GM12878 (cell line): ENCODE results near the gene ZNF700. TPM values are rescaled to one million over a fixed set of nuclear protein-coding genes. Genes with fewer than 3 reads are reported as not detected.

ENCODE experiments used
- ATF7 ChIP-seq: fragments of 450-650 bp; IDR thresholded peaks from 2 replicates; pipeline ENCODE4 v1.6.1; 2016; ENCODE audit warnings: low read depth, mild to moderate bottlenecking
- BMI1 ChIP-seq: fragments of 450-650 bp; IDR thresholded peaks from 2 replicates; pipeline ENCODE4 v1.6.1; 2016; ENCODE audit warnings: mild to moderate bottlenecking, moderate library complexity, borderline replicate concordance
- CBFB ChIP-seq: IDR thresholded peaks from 2 replicates; pipeline ENCODE4 v1.6.1; 2016; ENCODE audit warnings: antibody characterized with exemption, low read depth
- CHD1 ChIP-seq: IDR thresholded peaks from 2 replicates; pipeline ENCODE4 v1.6.1; 2012; ENCODE audit warnings: low read depth, low read length, improper control_type of control experiment
- EED ChIP-seq: sonication (generic); IDR thresholded peaks from 2 replicates; pipeline ENCODE4 v1.6.1; 2016; ENCODE audit warnings: antibody characterized with exemption, low read depth
- IRF5 ChIP-seq: fragments of 450-650 bp; IDR thresholded peaks from 2 replicates; pipeline ENCODE4 v1.6.1; 2017; ENCODE audit warnings: borderline replicate concordance
- NFIC ChIP-seq: IDR thresholded peaks from 2 replicates; pipeline ENCODE4 v1.6.1; 2012; ENCODE audit warnings: low read depth, mild to moderate bottlenecking, inconsistent platforms, low read length, moderate library complexity
- NRF1 ChIP-seq: conservative IDR thresholded peaks from 2 replicates; pipeline ENCODE4 v1.6.1; 2011; ENCODE audit warnings: mild to moderate bottlenecking, low read depth, low read length, improper control_type of control experiment
- SMAD1 ChIP-seq: fragments of 450-650 bp; IDR thresholded peaks from 2 replicates; pipeline ENCODE4 v1.6.1; 2018; ENCODE audit warnings: mild to moderate bottlenecking, low read depth; ENCODE audit not compliant: partially characterized antibody
- SP1 ChIP-seq: IDR thresholded peaks from one replicate; pipeline ENCODE4 v1.6.1; 2011; ENCODE audit warnings: low read depth, low read length
- TBL1XR1 ChIP-seq: IDR thresholded peaks from 2 replicates; pipeline ENCODE4 v1.6.1; 2012; ENCODE audit warnings: low read depth, low read length, improper control_type of control experiment
- TCF12 ChIP-seq: IDR thresholded peaks from 2 replicates; pipeline ENCODE4 v1.6.1; 2011; ENCODE audit warnings: low read depth, mild to moderate bottlenecking, low read length
- ZNF24 ChIP-seq: fragments of 450-650 bp; IDR thresholded peaks from 2 replicates; pipeline ENCODE4 v1.6.1; 2017; ENCODE audit warnings: antibody characterized with exemption, mild to moderate bottlenecking
- polyA plus RNA-seq, 11 experiments: library from polyadenylated mRNA; depleted of rRNA in 4 of 11; unstranded in 6 of 11; stranded (reverse) in 5 of 11; fragments of >200 nt; fragmentation: Nextera tagmentation in 4 of 11; fragmentation: Illumina TruSeq in 1 of 11; extraction: Ambion mirVana in 4 of 11; extraction: Trizol in 1 of 11; gene quantifications; 1 replicate in 1 of 11; 2 replicates in 10 of 11; pipeline versions ENCODE4 v1.2.1 to v1.2.3, GENCODE V29; 2011 to 2016; ENCODE audit warnings: inconsistent platforms in 2 of 11, missing spikeins in 2 of 11, low read depth in 1 of 11
- total RNA-seq, 4 experiments: library from RNA; depleted of rRNA in 3 of 4; stranded (reverse); fragments of >200 nt in 3 of 4; fragmentation: Illumina TruSeq in 1 of 4; extraction: Trizol in 1 of 4; gene quantifications; 2 replicates each; pipeline versions ENCODE4 v1.2.1 to v1.2.3, GENCODE V29; 2013 to 2021
- TF ChIP-seq, protein P1 (sequence below): fragments of 450-650 bp; IDR thresholded peaks from 2 replicates; pipeline ENCODE4 v1.6.1; 2017; ENCODE audit warnings: low read depth, mild to moderate bottlenecking, moderate library complexity
- TF ChIP-seq, protein P2 (sequence below): fragments of 450-650 bp; IDR thresholded peaks from 2 replicates; pipeline ENCODE4 v1.6.1; 2017; ENCODE audit warnings: mild to moderate bottlenecking, moderate library complexity
- TF ChIP-seq, protein P3 (sequence below): fragments of 450-650 bp; IDR thresholded peaks from 2 replicates; pipeline ENCODE4 v1.6.1; 2016; ENCODE audit warnings: mild to moderate bottlenecking
- TF ChIP-seq, protein P4 (sequence below): IDR thresholded peaks from 2 replicates; pipeline ENCODE4 v1.6.1; 2011; ENCODE audit warnings: low read depth, low read length, improper control_type of control experiment, borderline replicate concordance

Gene ZNF700
- total and polyA plus RNA-seq, 10 of the 15 experiments (the other 5 are each of a cell fraction or from before 2014, with no cell fraction given): 6.7 to 16.0 (median 11.1) TPM

- TF ChIP-seq IRF5: no peak
- TF ChIP-seq NFIC: no peak
- TF ChIP-seq ZNF24: no peak
- TF ChIP-seq, protein P1, sequence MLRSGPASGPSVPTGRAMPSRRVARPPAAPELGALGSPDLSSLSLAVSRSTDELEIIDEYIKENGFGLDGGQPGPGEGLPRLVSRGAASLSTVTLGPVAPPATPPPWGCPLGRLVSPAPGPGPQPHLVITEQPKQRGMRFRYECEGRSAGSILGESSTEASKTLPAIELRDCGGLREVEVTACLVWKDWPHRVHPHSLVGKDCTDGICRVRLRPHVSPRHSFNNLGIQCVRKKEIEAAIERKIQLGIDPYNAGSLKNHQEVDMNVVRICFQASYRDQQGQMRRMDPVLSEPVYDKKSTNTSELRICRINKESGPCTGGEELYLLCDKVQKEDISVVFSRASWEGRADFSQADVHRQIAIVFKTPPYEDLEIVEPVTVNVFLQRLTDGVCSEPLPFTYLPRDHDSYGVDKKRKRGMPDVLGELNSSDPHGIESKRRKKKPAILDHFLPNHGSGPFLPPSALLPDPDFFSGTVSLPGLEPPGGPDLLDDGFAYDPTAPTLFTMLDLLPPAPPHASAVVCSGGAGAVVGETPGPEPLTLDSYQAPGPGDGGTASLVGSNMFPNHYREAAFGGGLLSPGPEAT: no peak
- TF ChIP-seq, protein P2, sequence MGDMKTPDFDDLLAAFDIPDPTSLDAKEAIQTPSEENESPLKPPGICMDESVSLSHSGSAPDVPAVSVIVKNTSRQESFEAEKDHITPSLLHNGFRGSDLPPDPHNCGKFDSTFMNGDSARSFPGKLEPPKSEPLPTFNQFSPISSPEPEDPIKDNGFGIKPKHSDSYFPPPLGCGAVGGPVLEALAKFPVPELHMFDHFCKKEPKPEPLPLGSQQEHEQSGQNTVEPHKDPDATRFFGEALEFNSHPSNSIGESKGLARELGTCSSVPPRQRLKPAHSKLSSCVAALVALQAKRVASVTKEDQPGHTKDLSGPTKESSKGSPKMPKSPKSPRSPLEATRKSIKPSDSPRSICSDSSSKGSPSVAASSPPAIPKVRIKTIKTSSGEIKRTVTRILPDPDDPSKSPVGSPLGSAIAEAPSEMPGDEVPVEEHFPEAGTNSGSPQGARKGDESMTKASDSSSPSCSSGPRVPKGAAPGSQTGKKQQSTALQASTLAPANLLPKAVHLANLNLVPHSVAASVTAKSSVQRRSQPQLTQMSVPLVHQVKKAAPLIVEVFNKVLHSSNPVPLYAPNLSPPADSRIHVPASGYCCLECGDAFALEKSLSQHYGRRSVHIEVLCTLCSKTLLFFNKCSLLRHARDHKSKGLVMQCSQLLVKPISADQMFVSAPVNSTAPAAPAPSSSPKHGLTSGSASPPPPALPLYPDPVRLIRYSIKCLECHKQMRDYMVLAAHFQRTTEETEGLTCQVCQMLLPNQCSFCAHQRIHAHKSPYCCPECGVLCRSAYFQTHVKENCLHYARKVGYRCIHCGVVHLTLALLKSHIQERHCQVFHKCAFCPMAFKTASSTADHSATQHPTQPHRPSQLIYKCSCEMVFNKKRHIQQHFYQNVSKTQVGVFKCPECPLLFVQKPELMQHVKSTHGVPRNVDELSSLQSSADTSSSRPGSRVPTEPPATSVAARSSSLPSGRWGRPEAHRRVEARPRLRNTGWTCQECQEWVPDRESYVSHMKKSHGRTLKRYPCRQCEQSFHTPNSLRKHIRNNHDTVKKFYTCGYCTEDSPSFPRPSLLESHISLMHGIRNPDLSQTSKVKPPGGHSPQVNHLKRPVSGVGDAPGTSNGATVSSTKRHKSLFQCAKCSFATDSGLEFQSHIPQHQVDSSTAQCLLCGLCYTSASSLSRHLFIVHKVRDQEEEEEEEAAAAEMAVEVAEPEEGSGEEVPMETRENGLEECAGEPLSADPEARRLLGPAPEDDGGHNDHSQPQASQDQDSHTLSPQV: no peak
- TF ChIP-seq NRF1: no peak
- TF ChIP-seq, protein P3, sequence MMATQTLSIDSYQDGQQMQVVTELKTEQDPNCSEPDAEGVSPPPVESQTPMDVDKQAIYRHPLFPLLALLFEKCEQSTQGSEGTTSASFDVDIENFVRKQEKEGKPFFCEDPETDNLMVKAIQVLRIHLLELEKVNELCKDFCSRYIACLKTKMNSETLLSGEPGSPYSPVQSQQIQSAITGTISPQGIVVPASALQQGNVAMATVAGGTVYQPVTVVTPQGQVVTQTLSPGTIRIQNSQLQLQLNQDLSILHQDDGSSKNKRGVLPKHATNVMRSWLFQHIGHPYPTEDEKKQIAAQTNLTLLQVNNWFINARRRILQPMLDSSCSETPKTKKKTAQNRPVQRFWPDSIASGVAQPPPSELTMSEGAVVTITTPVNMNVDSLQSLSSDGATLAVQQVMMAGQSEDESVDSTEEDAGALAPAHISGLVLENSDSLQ: peak; percentile 98
- TF ChIP-seq CBFB: peak; percentile 50; the same call in 1 of the 2 replicates
- 0 out of 2 replicates have a peak, but pooled peaks have one; percentile 21 for TF ChIP-seq TBL1XR1
- TF ChIP-seq TCF12: no peak
- no peak for TF ChIP-seq SMAD1
- TF ChIP-seq BMI1: no peak
- TF ChIP-seq EED: 0 out of 2 replicates have a peak, but pooled peaks have one; percentile 14
- no peak for TF ChIP-seq ATF7
- TF ChIP-seq, protein P4, sequence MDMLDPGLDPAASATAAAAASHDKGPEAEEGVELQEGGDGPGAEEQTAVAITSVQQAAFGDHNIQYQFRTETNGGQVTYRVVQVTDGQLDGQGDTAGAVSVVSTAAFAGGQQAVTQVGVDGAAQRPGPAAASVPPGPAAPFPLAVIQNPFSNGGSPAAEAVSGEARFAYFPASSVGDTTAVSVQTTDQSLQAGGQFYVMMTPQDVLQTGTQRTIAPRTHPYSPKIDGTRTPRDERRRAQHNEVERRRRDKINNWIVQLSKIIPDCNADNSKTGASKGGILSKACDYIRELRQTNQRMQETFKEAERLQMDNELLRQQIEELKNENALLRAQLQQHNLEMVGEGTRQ: no peak
- TF ChIP-seq CHD1: no peak
- TF ChIP-seq SP1: peak; percentile 47
These were observed 62.7 kb downstream of the ZNF700 start (continued) for GRCh38 chr19:11987405-11988281.
